Kidney epithelial cell (primary cell): ENCODE data around the gene CCDC136. TPM values are rescaled to one million over a fixed set of nuclear protein-coding genes. Genes with fewer than 3 reads are reported as not detected.
A peak's percentile ranks its signal among the peaks of the same experiment; 100 is the strongest.

Experiments
- DNase-seq: peaks from one replicate; pipeline ENCODE4 v3.0.0-alpha.2; 2010; ENCODE audit warnings: low read depth
- H3K27me3 ChIP-seq: 2 replicates; pipeline ENCODE4 v1.6.0; 2011; ENCODE audit warnings: low read length; ENCODE audit not compliant: control insufficient read depth, insufficient read depth
- H3K36me3 ChIP-seq: 2 replicates; pipeline ENCODE4 v1.5.1; 2011; ENCODE audit warnings: low read length; ENCODE audit not compliant: control insufficient read depth, insufficient read depth
- H3K4me3 ChIP-seq: 2 replicates; pipeline ENCODE4 v1.5.1; 2011; ENCODE audit warnings: low read depth, mild to moderate bottlenecking, control low read depth, low read length
- CTCF ChIP-seq: IDR thresholded peaks from 2 replicates; pipeline ENCODE4 v1.5.1; 2011; ENCODE audit warnings: mild to moderate bottlenecking, moderate library complexity, low read length, control low read depth, inconsistent platforms; ENCODE audit not compliant: insufficient read depth, poor library complexity, severe bottlenecking
- total RNA-seq: library from RNA; depleted of rRNA; stranded (reverse); fragments of >200 nt; gene quantifications from 2 replicates; pipeline ENCODE4 v1.2.3, GENCODE V29; 2015

CCDC136 gene
- total RNA-seq, 1 donor from 2014 or later, result 7.2 TPM

- peak overlapping the region; percentile 57 for H3K4me3 ChIP-seq
- H3K27me3 ChIP-seq, result peaks cover 16% of the 10 kb centered on the region
- no peak for TF ChIP-seq CTCF
- H3K36me3 ChIP-seq, result no peaks in the 10 kb centered on the region
- DNase-seq, result no peak
Observed at GRCh38 chr7:128790315-128791041, 1.3 kb upstream of the CCDC136 start.

GRCh38 chr7:128791972-128792327 is 182 bp downstream of the CCDC136 start:
- no peak for TF ChIP-seq CTCF
- H3K36me3 ChIP-seq, result no peaks in the 10 kb centered on the region
- H3K27me3 ChIP-seq, result peaks cover 16% of the 10 kb centered on the region
- no peak for DNase-seq
- peak overlapping the region; percentile 57 for H3K4me3 ChIP-seq

- peaks cover 16% of the 10 kb centered on the region for H3K27me3 ChIP-seq
- H3K36me3 ChIP-seq, result no peaks in the 10 kb centered on the region
- TF ChIP-seq CTCF, result no peak
- H3K4me3 ChIP-seq, result no peak overlapping the region
- DNase-seq, result no peak
Observed at GRCh38 chr7:128792471-128793180, 858 bp downstream of the CCDC136 start.

GRCh38 chr7:128793181-128793547 is 1.4 kb downstream of the CCDC136 start:
- TF ChIP-seq CTCF, result no peak
- H3K4me3 ChIP-seq, result no peak overlapping the region
- no peaks in the 10 kb centered on the region for H3K36me3 ChIP-seq
- no peak for DNase-seq
- H3K27me3 ChIP-seq, result peaks cover 16% of the 10 kb centered on the region

- DNase-seq, result no peak
- Histone ChIP-seq H3K4me3 (no peak overlapping the region), H3K36me3 (no peaks in the 10 kb centered on the region), H3K27me3 (peaks cover 9% of the 10 kb centered on the region)
- TF ChIP-seq CTCF, result peak; percentile 6
Observed at GRCh38 chr7:128794020-128794419, 2.3 kb downstream of the CCDC136 start.
